Uterus (tissue), 4 donors: ENCODE results near the gene GMDS. TPM values are rescaled to one million over a fixed set of nuclear protein-coding genes. Genes with fewer than 3 reads are reported as not detected.

Experiments
- DNase-seq, 2 donors: peaks; one replicate each; pipeline ENCODE4 v3.0.0-alpha.2; 2019 to 2020
- H3K27ac ChIP-seq, 2 donors: fragments of 200-600 bp; sonication (generic); 1 replicate in 1 of 2; 2 replicates in 1 of 2; pipeline ENCODE4 v1.5.1; 2016 to 2018
- H3K27me3 ChIP-seq, 2 donors: fragments of 200-600 bp; sonication (generic); one replicate each; pipeline ENCODE4 v1.5.1; 2018 to 2019; ENCODE audit warnings: control low read depth in 1 of 2
- H3K36me3 ChIP-seq, 2 donors: fragments of 200-600 bp; sonication (generic); one replicate each; pipeline ENCODE4 v1.5.1; 2019; ENCODE audit warnings: control low read depth in 1 of 2
- H3K4me1 ChIP-seq, 2 donors: fragments of 200-600 bp; sonication (generic); one replicate each; pipeline ENCODE4 v1.5.1; 2018 to 2019; ENCODE audit warnings: control low read depth in 1 of 2
- H3K4me3 ChIP-seq, 2 donors: fragments of 200-600 bp; sonication (generic); 1 replicate in 1 of 2; 2 replicates in 1 of 2; pipeline ENCODE4 v1.5.1; 2018 to 2019; ENCODE audit warnings: mild to moderate bottlenecking in 1 of 2
- H3K9me3 ChIP-seq, 2 donors: fragments of 200-600 bp; sonication (generic); one replicate each; pipeline ENCODE4 v1.5.1; 2019; ENCODE audit warnings: control low read depth in 1 of 2
- POLR2A ChIP-seq, 2 donors: fragments of 450-650 bp; IDR thresholded peaks; one replicate each; pipeline ENCODE4 v1.6.1; 2016; ENCODE audit warnings: antibody characterized with exemption in 2 of 2, mild to moderate bottlenecking in 1 of 2, moderate library complexity in 1 of 2
- intact Hi-C: fragments of 100-400 bp; cut with DNase I; formaldehyde crosslinking; loops from one replicate; pipeline ENCODE4 v1.15.1; 2023; ENCODE audit warnings: low total_unique reads
- total RNA-seq, 4 donors: library from RNA; depleted of rRNA in 3 of 4; stranded (reverse); fragments of >200 nt in 3 of 4; gene quantifications; one replicate each; pipeline versions ENCODE4 v1.1.0 to v1.2.4, GENCODE V29; 2014 to 2023
- TF ChIP-seq, protein P1 (sequence below), 4 experiments: fragments of 200-600 bp in 2 of 4; fragments of 450-650 bp in 2 of 4; sonication (generic) in 2 of 4; IDR thresholded peaks; one replicate each; pipeline ENCODE4 v1.5.1; 2016 to 2019; ENCODE audit warnings: antibody characterized with exemption in 4 of 4, mild to moderate bottlenecking in 2 of 4, moderate library complexity in 1 of 4
- donor health status: DM: yes; HTN: yes; CAD: no.

Gene GMDS
- total RNA-seq, 4 donors from 2014 or later: 5.3 to 17.4 (median 12.9) TPM

DNA sequence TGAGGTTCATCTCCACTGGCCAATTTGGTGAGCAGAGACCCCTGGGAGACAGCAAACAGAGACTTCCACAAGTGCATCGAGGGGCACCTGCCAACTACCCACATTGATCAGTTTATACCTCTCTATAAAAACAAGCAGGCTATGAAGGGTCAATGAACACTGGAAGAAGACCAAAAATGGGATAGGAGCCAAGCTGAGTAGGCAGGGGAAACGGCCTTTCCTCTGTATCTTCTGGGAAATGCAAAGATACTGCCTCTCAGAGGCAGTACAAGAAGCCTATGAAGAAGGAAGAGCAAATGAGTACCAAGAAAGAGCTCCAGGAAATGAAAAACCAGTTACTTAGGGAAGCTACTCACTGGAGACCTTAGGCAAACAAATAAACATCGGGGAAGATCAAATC, 247.7 kb downstream of the GMDS start:
- no peaks in the 10 kb centered on the region for H3K36me3 ChIP-seq
- intact Hi-C loops: no loop called here
- H3K4me1 ChIP-seq: no peaks in the 10 kb centered on the region
- no peak overlapping the region for H3K27ac ChIP-seq
- no peak for DNase-seq
- H3K4me3 ChIP-seq: no peak overlapping the region
- no peaks in the 10 kb centered on the region for H3K9me3 ChIP-seq
- TF ChIP-seq POLR2A (IDR thresholded peaks at IDR 0.05): no peak
- TF ChIP-seq, protein P1, sequence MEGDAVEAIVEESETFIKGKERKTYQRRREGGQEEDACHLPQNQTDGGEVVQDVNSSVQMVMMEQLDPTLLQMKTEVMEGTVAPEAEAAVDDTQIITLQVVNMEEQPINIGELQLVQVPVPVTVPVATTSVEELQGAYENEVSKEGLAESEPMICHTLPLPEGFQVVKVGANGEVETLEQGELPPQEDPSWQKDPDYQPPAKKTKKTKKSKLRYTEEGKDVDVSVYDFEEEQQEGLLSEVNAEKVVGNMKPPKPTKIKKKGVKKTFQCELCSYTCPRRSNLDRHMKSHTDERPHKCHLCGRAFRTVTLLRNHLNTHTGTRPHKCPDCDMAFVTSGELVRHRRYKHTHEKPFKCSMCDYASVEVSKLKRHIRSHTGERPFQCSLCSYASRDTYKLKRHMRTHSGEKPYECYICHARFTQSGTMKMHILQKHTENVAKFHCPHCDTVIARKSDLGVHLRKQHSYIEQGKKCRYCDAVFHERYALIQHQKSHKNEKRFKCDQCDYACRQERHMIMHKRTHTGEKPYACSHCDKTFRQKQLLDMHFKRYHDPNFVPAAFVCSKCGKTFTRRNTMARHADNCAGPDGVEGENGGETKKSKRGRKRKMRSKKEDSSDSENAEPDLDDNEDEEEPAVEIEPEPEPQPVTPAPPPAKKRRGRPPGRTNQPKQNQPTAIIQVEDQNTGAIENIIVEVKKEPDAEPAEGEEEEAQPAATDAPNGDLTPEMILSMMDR (IDR thresholded peaks at IDR 0.05): no peak
- H3K27me3 ChIP-seq: no peaks in the 10 kb centered on the region

DNA sequence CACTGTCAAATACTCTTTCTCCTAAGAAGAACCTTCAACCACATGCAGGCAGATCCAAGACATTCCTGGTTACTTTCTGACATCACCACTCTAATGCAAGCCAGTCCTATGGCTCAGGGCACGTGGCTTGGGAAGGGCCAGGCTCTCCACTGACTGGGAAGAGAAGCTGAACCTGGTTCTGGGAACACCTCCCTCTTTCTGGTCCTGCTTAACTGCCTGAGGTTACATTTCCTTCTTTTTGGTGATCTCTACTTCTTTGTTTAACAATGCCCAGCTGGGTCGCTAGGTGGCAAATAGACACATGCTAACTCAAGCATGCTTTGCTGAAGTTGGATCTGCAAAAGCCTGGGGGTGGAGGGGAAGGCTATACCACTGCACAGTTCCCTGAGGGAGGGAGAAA, 249.8 kb downstream of the GMDS start:
- intact Hi-C loops: no loop called here
- no peak for DNase-seq
- Histone ChIP-seq H3K4me1 (no peaks in the 10 kb centered on the region), H3K36me3 (no peaks in the 10 kb centered on the region), H3K27ac (no peak overlapping the region), H3K27me3 (no peaks in the 10 kb centered on the region), H3K4me3 (no peak overlapping the region), H3K9me3 (no peaks in the 10 kb centered on the region)
- TF ChIP-seq, protein P1 (IDR thresholded peaks at IDR 0.05): no peak

DNA sequence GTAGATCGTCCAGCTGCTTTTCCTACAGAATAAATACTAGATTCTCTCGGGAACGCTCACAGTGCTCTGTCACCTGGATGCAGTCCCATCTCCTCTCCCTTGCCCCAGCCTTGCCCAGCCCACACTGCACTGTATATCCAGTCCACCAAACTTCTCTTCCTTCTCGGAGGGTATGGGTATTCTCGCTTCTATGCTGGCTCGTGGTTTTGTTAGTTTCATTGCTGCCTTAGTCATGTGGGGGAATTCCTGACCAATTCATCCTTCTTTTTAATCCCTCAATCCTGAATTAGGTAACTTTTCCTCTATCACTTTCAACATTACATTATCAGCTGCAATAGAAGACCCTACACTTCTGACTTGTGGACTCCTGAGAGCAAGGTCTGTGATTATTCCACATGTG, 252.4 kb downstream of the GMDS start:
- H3K27ac ChIP-seq: no peak overlapping the region
- no peaks in the 10 kb centered on the region for H3K27me3 ChIP-seq
- no peak for DNase-seq
- H3K36me3 ChIP-seq: no peaks in the 10 kb centered on the region
- no peaks in the 10 kb centered on the region for H3K9me3 ChIP-seq
- intact Hi-C loops: no loop called here
- no peaks in the 10 kb centered on the region for H3K4me1 ChIP-seq
- no peak overlapping the region for H3K4me3 ChIP-seq
- no peak for TF ChIP-seq POLR2A (IDR thresholded peaks at IDR 0.05)
- TF ChIP-seq, protein P1 (IDR thresholded peaks at IDR 0.05): no peak

DNA sequence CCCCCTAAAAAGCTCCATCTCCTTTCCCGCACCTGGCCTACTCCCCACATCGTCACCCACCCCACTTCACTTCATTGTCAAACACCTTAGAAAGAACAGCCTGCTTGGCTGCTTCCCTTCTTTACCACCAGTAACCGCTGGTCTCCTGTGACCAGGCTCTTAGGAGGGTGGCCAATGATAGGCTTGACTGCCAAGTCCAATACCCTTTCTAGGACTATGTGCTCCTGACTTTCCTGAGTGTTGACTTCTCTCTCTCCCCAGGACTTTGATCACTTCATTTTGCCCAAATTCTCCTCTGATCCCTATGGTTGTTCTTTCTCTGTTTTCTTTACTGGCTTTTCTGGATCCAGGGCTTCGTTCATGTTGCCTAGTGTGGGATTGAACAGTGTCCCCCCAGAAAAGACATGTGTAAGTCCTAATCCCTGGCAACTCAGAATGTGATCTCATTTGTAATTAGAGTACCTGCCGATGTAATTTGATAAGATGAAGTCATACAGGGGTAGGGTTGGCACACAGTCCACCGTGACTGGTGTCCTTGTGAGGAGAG, 254.0 kb downstream of the GMDS start:
- intact Hi-C loops: no loop called here
- Histone ChIP-seq H3K4me3 (no peak overlapping the region), H3K4me1 (no peaks in the 10 kb centered on the region), H3K27ac (no peak overlapping the region), H3K9me3 (no peaks in the 10 kb centered on the region), H3K36me3 (no peaks in the 10 kb centered on the region), H3K27me3 (no peaks in the 10 kb centered on the region)
- TF ChIP-seq, protein P1 (IDR thresholded peaks at IDR 0.05): no peak
- no peak for TF ChIP-seq POLR2A (IDR thresholded peaks at IDR 0.05)
- no peak for DNase-seq

DNA sequence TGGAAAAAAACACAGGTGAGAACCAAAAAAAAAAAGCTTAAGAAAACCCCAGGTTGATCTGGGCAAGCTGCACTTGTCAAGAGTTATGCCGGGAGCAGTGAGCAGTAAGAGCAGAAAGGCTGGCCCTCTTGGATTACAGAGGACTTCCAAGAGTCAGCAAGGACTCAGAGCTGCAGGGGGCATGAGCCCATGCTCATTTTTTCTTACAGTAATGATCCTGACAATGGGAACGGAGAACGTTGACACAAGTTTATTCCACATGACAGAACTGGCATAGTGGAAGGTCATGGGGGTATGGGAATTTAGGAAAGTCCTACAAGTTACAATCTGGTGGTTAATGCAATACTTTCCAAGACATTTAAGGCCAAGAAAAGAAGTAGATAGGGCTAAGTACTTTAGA, 256.6 kb downstream of the GMDS start:
- no peak for DNase-seq
- intact Hi-C loops: no loop called here
- TF ChIP-seq, protein P1 (IDR thresholded peaks at IDR 0.05): no peak
- no peak overlapping the region for H3K4me3 ChIP-seq
- H3K27ac ChIP-seq: no peak overlapping the region
- no peaks in the 10 kb centered on the region for H3K9me3 ChIP-seq
- H3K27me3 ChIP-seq: no peaks in the 10 kb centered on the region
- no peaks in the 10 kb centered on the region for H3K4me1 ChIP-seq
- H3K36me3 ChIP-seq: no peaks in the 10 kb centered on the region
